HG03460 (cell line): ENCODE results near the gene EHMT1.
"Not testable (repeated sequence)": the region's sequence is repeated elsewhere in the genome, so short reads cannot be mapped to it uniquely, and the experiment has no call there.

Experiments
- ATAC-seq: cut with Tn5 transposase; IDR thresholded peaks from one replicate; pipeline ENCODE4 v1.9.1; 2021; ENCODE audit not compliant: unreplicated experiment

EHMT1 gene

GRCh38 chr9:137838576-137838975, 219.8 kb downstream of the EHMT1 start:
- no peak for ATAC-seq

GRCh38 chr9:137843355-137843754, 224.6 kb downstream of the EHMT1 start:
- no peak for ATAC-seq

- ATAC-seq = no peak
Measured at GRCh38 chr9:137851516-137852267, 232.9 kb downstream of the EHMT1 start.

GRCh38 chr9:137853392-137853995, 234.7 kb downstream of the EHMT1 start:
- ATAC-seq = no peak

GRCh38 chr9:137860361-137860760, 241.6 kb downstream of the EHMT1 start:
- ATAC-seq = no peak

GRCh38 chr9:137865581-137866145, 246.9 kb downstream of the EHMT1 start:
- no peak for ATAC-seq

- ATAC-seq = no peak
Measured at GRCh38 chr9:137866226-137867141, 247.7 kb downstream of the EHMT1 start.

GRCh38 chr9:137870432-137870831, 251.6 kb downstream of the EHMT1 start:
- no peak for ATAC-seq

- ATAC-seq = no peak
Measured at GRCh38 chr9:137872296-137872695, 253.5 kb downstream of the EHMT1 start.

- ATAC-seq = no peak
Measured at GRCh38 chr9:137873408-137873807, 254.6 kb downstream of the EHMT1 start.

- ATAC-seq = no peak
Measured at GRCh38 chr9:137873858-137874362, 255.1 kb downstream of the EHMT1 start.

GRCh38 chr9:137875354-137875753, 256.5 kb downstream of the EHMT1 start:
- ATAC-seq = no peak

GRCh38 chr9:137875846-137876245, 257.0 kb downstream of the EHMT1 start:
- no peak for ATAC-seq

GRCh38 chr9:137876269-137876668, 257.5 kb downstream of the EHMT1 start:
- no peak for ATAC-seq

- ATAC-seq = no peak
Measured at GRCh38 chr9:137876781-137877386, 258.1 kb downstream of the EHMT1 start.

- ATAC-seq = not testable (repeated sequence)
Measured at GRCh38 chr9:137877506-137878122, 258.8 kb downstream of the EHMT1 start, which contains the start of gene CACNA1B. Gene CACNA1B (plus strand): TSS chr9:137877782. CDS start chr9:137877934, 152 bp downstream.

GRCh38 chr9:137878146-137878941, 259.5 kb downstream of the EHMT1 start:
- ATAC-seq = no peak

- ATAC-seq = no peak
Measured at GRCh38 chr9:137879052-137879451, 260.2 kb downstream of the EHMT1 start.

GRCh38 chr9:137879566-137880150, 260.9 kb downstream of the EHMT1 start:
- ATAC-seq = no peak
